ENCODE measurements around the gene DOCK4.
A peak's percentile ranks its signal among the peaks of the same experiment; 100 is the strongest.

Gene DOCK4

GRCh38 chr7:112105584-112106530 is 100.3 kb downstream of the DOCK4 start:
- no peak for DNase-seq

GRCh38 chr7:112104120-112104519 is 102.1 kb downstream of the DOCK4 start:
- DNase-seq = no peak

GRCh38 chr7:112103246-112103645 is 103.0 kb downstream of the DOCK4 start:
- DNase-seq = peak; percentile 10

- DNase-seq = no peak
Measured at GRCh38 chr7:112101201-112101846, 104.9 kb downstream of the DOCK4 start.

- no peak for DNase-seq
Measured at GRCh38 chr7:112097524-112097923, 108.7 kb downstream of the DOCK4 start.

GRCh38 chr7:112093409-112093808 is 112.8 kb downstream of the DOCK4 start:
- no peak for DNase-seq

GRCh38 chr7:112092709-112093395 is 113.3 kb downstream of the DOCK4 start:
- no peak for DNase-seq

GRCh38 chr7:112092306-112092705 is 113.9 kb downstream of the DOCK4 start:
- DNase-seq = no peak

- no peak for DNase-seq
Measured at GRCh38 chr7:112091768-112092167, 114.4 kb downstream of the DOCK4 start.

GRCh38 chr7:112089551-112089950 is 116.6 kb downstream of the DOCK4 start:
- no peak for DNase-seq

GRCh38 chr7:112088484-112089016 is 117.6 kb downstream of the DOCK4 start:
- DNase-seq = no peak

GRCh38 chr7:112086496-112087254 is 119.5 kb downstream of the DOCK4 start:
- no peak for DNase-seq

GRCh38 chr7:112084520-112084971 is 121.7 kb downstream of the DOCK4 start:
- DNase-seq = peak; percentile 84

GRCh38 chr7:112083776-112084355 is 122.3 kb downstream of the DOCK4 start:
- DNase-seq = no peak

- DNase-seq = no peak
Measured at GRCh38 chr7:112082306-112082705, 123.9 kb downstream of the DOCK4 start.

- no peak for DNase-seq
Measured at GRCh38 chr7:112081778-112082177, 124.4 kb downstream of the DOCK4 start.

- DNase-seq = peak; percentile 59
Measured at GRCh38 chr7:112080978-112081377, 125.2 kb downstream of the DOCK4 start.

GRCh38 chr7:112080441-112080840 is 125.8 kb downstream of the DOCK4 start:
- DNase-seq = peak; percentile 93

- peak; percentile 6 for DNase-seq
Measured at GRCh38 chr7:112079673-112080072, 126.5 kb downstream of the DOCK4 start.

- DNase-seq = no peak
Measured at GRCh38 chr7:112079122-112079521, 127.1 kb downstream of the DOCK4 start.

GRCh38 chr7:112076324-112076723 is 129.9 kb downstream of the DOCK4 start:
- no peak for DNase-seq

- DNase-seq = no peak
Measured at GRCh38 chr7:112074464-112074863, 131.7 kb downstream of the DOCK4 start.
